HG02571 (cell line): Measurements from ENCODE around the gene PURB.
"Not testable (repeated sequence)": the region's sequence is repeated elsewhere in the genome, so short reads cannot be mapped to it uniquely, and the experiment has no call there.

Experiments
- ATAC-seq: cut with Tn5 transposase; IDR thresholded peaks from one replicate; pipeline ENCODE4 v1.9.1; 2021; ENCODE audit warnings: mild to moderate bottlenecking, moderate library complexity; ENCODE audit not compliant: unreplicated experiment

PURB gene

GRCh38 chr7:44885394-44886317 is at the start of gene PURB:
Gene PURB, minus strand, starts transcription at chr7:44885530. Its CDS starts 182 bp downstream, at chr7:44885348.
- ATAC-seq = peak; percentile 82

- no peak for ATAC-seq
These were observed 49.7 kb upstream of the PURB start for GRCh38 chr7:44935016-44935415.

- ATAC-seq = not testable (repeated sequence)
These were observed 49.2 kb upstream of the PURB start for GRCh38 chr7:44934510-44934909.

- ATAC-seq = no peak
These were observed 45.6 kb upstream of the PURB start for GRCh38 chr7:44930921-44931320.

- ATAC-seq = no peak
These were observed 37.0 kb upstream of the PURB start for GRCh38 chr7:44922351-44922694.

- ATAC-seq = no peak
These were observed 36.4 kb upstream of the PURB start for GRCh38 chr7:44921607-44922350.

- ATAC-seq = no peak
These were observed 34.8 kb upstream of the PURB start for GRCh38 chr7:44920119-44920518.

- no peak for ATAC-seq
These were observed 32.7 kb upstream of the PURB start for GRCh38 chr7:44918029-44918428.

GRCh38 chr7:44917465-44917864 is 32.1 kb upstream of the PURB start:
- no peak for ATAC-seq

- no peak for ATAC-seq
These were observed 29.8 kb upstream of the PURB start for GRCh38 chr7:44914992-44915607.

- no peak for ATAC-seq
These were observed 27.5 kb upstream of the PURB start for GRCh38 chr7:44912775-44913347.

- no peak for ATAC-seq
These were observed 26.6 kb upstream of the PURB start for GRCh38 chr7:44911911-44912310.

- no peak for ATAC-seq
These were observed 24.5 kb upstream of the PURB start for GRCh38 chr7:44909596-44910389.

- no peak for ATAC-seq
These were observed 21.6 kb upstream of the PURB start for GRCh38 chr7:44906965-44907364.

GRCh38 chr7:44905002-44905635 is 19.8 kb upstream of the PURB start:
- no peak for ATAC-seq

- no peak for ATAC-seq
These were observed 14.1 kb upstream of the PURB start for GRCh38 chr7:44899443-44899842.

- ATAC-seq = no peak
These were observed 12.7 kb upstream of the PURB start for GRCh38 chr7:44898039-44898438.

GRCh38 chr7:44897309-44897708 is 12.0 kb upstream of the PURB start:
- ATAC-seq = no peak

GRCh38 chr7:44894888-44895580 is 9.7 kb upstream of the PURB start:
- no peak for ATAC-seq
